Amygdala (tissue), 56 donors: ENCODE data around the gene STN1.

ENCODE experiments used
- DNase-seq, 56 donors: peaks; one replicate each; lab custom pipeline; 2025; lab: John Stamatoyannopoulos, UW

Gene STN1

DNA sequence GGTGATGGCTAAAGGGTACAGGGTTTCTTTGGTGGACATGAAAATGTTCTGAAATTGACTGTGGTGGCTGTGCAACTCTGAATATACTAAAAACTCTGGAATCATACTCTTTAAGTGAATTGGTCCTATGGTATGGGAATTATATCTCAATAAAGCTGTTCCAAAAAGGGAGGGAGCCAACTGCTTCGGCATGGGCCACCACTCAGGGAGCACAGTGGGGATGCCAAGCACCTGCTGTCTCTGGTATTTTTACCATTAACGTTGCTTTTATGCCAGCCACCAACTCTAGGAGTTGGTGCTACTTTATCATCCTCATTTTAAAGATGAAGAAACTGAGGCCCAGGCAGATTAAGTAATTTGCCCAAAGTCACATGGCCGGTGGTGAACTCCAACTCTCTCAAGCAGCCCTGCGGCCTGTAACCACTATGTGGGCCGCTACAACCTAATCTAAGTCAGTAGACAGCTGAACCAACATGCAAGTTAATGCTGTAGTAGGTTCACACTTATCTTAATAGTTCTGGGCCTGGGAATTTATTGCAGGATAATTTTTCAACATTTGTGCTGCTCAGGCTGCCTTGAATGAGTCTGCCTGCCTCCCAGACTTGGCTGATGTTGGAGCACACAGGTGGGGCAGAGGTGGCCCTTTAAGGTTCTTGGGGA, 83.4 kb downstream of the STN1 start:
- DNase-seq, result no peak

DNA sequence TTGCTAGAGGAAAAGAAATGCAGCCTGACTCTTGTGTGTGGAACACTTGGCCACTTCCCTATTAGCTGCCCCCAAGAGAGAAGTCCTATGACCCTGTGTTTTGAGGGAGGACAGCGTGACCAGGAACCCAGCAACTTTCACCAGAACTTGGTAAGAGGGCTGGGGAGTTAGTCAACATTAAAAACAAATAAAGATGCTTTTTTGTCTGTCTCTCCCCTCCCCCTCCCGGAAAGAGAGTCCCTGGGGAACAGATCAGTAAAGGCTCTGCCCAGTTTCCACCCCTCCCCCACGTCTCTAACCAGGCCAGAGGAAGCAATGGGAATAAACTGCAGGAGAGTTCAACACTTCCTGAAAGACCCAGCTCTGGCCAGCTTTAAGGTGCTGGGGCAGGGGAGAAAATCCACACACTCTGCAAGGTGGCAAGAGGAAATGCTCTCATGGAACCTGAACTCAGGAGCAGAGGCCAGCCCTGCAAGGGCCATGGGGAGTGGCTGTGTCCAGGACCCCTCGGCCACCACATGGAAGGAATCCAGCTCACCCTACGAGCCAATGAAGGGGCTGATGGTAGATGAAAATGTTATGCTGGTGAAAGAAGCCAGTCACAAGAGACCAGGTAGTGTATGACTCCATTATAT, 84.1 kb downstream of the STN1 start:
- peak in 1 of 56 donors; percentile 28 for DNase-seq

- no peak for DNase-seq
Observed at GRCh38 chr10:103832806-103833205, 85.2 kb downstream of the STN1 start.
